Adrenal gland (tissue), 5 donors: ENCODE measurements around the gene PON2.

Experiments
- CTCF ChIP-seq, 6 experiments: fragments of 450-650 bp in 4 of 6; fragments of 200-600 bp in 2 of 6; sonication (generic) in 1 of 6; IDR thresholded peaks; 1 replicate in 5 of 6; 2 replicates in 1 of 6; pipeline versions ENCODE4 v1.5.1 to v1.8.0; 2016 to 2021; ENCODE audit warnings: antibody characterized with exemption in 6 of 6, mild to moderate bottlenecking in 2 of 6, moderate library complexity in 1 of 6
- POLR2A ChIP-seq, 2 donors: fragments of 450-650 bp; IDR thresholded peaks; one replicate each; pipeline ENCODE4 v1.6.1; 2017; ENCODE audit warnings: antibody characterized with exemption in 2 of 2, mild to moderate bottlenecking in 2 of 2, moderate library complexity in 1 of 2
- donor health status: DM: no; HTN: no; CAD: no.

- TF ChIP-seq CTCF (IDR thresholded peaks at IDR 0.05) (no peak), POLR2A (IDR thresholded peaks at IDR 0.05) (no peak)
Observed at GRCh38 chr7:95421000-95421846, 13.6 kb downstream of the PON2 start.
